Testis (tissue), 2 donors: ENCODE data around the gene SPDYE18.
"Not testable (repeated sequence)": the region's sequence is repeated elsewhere in the genome, so short reads cannot be mapped to it uniquely, and the experiment has no call there.

Experiments used
- CTCF ChIP-seq, 3 experiments: fragments of 450-650 bp in 2 of 3; fragments of 200-600 bp in 1 of 3; sonication (generic) in 1 of 3; IDR thresholded peaks; one replicate each; pipeline ENCODE4 v1.5.1; 2016 to 2019; ENCODE audit warnings: antibody characterized with exemption in 3 of 3, mild to moderate bottlenecking in 2 of 3, moderate library complexity in 1 of 3
- POLR2A ChIP-seq: fragments of 450-650 bp; IDR thresholded peaks from one replicate; pipeline ENCODE4 v1.6.1; 2017; ENCODE audit warnings: antibody characterized with exemption, mild to moderate bottlenecking, moderate library complexity

DNA sequence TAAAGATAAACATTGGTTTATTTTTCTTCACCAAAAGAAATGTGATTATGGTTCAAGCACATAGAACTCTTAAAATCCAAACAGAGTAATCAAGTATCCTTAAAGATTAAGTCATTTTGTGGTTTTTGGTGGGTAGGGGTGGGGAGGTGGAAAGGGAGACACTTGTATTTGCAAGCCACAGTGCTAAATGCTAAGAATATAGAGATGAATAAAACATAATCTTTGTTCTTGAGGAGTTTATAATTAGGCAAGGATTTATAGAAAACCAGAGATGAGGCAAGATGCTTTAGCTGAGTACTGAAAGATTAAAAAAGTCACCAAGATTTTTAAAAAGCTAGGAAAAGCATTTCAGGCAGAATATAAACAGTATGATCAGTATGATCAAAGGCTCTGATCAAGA is 40.3 kb upstream of the SPDYE18 start:
- TF ChIP-seq CTCF (IDR thresholded peaks at IDR 0.05); POLR2A: not testable (repeated sequence)
